Suprapubic skin (tissue), 4 donors: ENCODE results near the gene RSRC2. TPM values are rescaled to one million over a fixed set of nuclear protein-coding genes. Genes with fewer than 3 reads are reported as not detected.

Source experiments
- DNase-seq, 2 donors: peaks; one replicate each; pipeline ENCODE4 v3.0.0-alpha.2; 2019; ENCODE audit warnings: low spot score in 2 of 2
- H3K27ac ChIP-seq: fragments of 200-600 bp; sonication (generic); one replicate; pipeline ENCODE4 v1.5.1; 2019
- H3K27me3 ChIP-seq: fragments of 200-600 bp; sonication (generic); one replicate; pipeline ENCODE4 v1.5.1; 2019
- H3K36me3 ChIP-seq: fragments of 200-600 bp; sonication (generic); one replicate; pipeline ENCODE4 v1.5.1; 2019
- H3K4me1 ChIP-seq: fragments of 200-600 bp; sonication (generic); one replicate; pipeline ENCODE4 v1.5.1; 2019
- H3K4me3 ChIP-seq: fragments of 200-600 bp; sonication (generic); one replicate; pipeline ENCODE4 v1.5.1; 2019; ENCODE audit warnings: mild to moderate bottlenecking
- H3K9me3 ChIP-seq: fragments of 200-600 bp; sonication (generic); one replicate; pipeline ENCODE4 v1.5.1; 2019
- CTCF ChIP-seq, 2 donors: fragments of 200-600 bp in 1 of 2; fragments of 450-650 bp in 1 of 2; sonication (generic) in 1 of 2; IDR thresholded peaks; one replicate each; pipeline ENCODE4 v1.5.1; 2016 to 2019; ENCODE audit warnings: antibody characterized with exemption in 2 of 2, mild to moderate bottlenecking in 1 of 2, moderate library complexity in 1 of 2
- EP300 ChIP-seq: sonication (generic); formaldehyde crosslinking; IDR thresholded peaks from one replicate; pipeline ENCODE4 v1.6.1; 2017; ENCODE audit warnings: antibody characterized with exemption
- POLR2A ChIP-seq, 2 donors: fragments of 450-650 bp; IDR thresholded peaks; one replicate each; pipeline ENCODE4 v1.6.1; 2017; ENCODE audit warnings: antibody characterized with exemption in 2 of 2, mild to moderate bottlenecking in 2 of 2, moderate library complexity in 2 of 2
- POLR2AphosphoS5 ChIP-seq, 3 donors: sonication (generic); formaldehyde crosslinking; IDR thresholded peaks; one replicate each; pipeline ENCODE4 v1.6.1; 2017; ENCODE audit warnings: antibody characterized with exemption in 3 of 3
- WGBS: methylation state at CpG from one replicate; pipeline ENCODE4 v1.1.5; 2018; 5-methylcytosine and 5-hydroxymethylcytosine counted together
- total RNA-seq, 4 donors: library from RNA; depleted of rRNA; stranded (reverse); fragments of >200 nt; gene quantifications; one replicate each; pipeline ENCODE4 v1.1.0, GENCODE V29; 2016

The RSRC2 gene
- total RNA-seq, 4 donors from 2014 or later = 46.7 to 155 (median 53.5) TPM

GRCh38 chr12:122560138-122560537, 33.4 kb upstream of the RSRC2 start:
- WGBS = 100% methylated on average over 3 of the region's 3 CpGs
- Histone ChIP-seq H3K4me1 (no peaks in the 10 kb centered on the region), H3K27ac (no peak overlapping the region), H3K4me3 (no peak overlapping the region), H3K27me3 (no peaks in the 10 kb centered on the region), H3K9me3 (no peaks in the 10 kb centered on the region), H3K36me3 (peaks cover 53% of the 10 kb centered on the region)
- no peak for TF ChIP-seq EP300
- no peak for TF ChIP-seq POLR2A (IDR thresholded peaks at IDR 0.05)
- TF ChIP-seq POLR2AphosphoS5 (IDR thresholded peaks at IDR 0.05) = no peak
- TF ChIP-seq CTCF (IDR thresholded peaks at IDR 0.05) = no peak
- no peak for DNase-seq

- no peak overlapping the region for H3K4me3 ChIP-seq
- H3K9me3 ChIP-seq = no peaks in the 10 kb centered on the region
- WGBS = 98% methylated on average over 16 of the region's 16 CpGs
- no peaks in the 10 kb centered on the region for H3K27me3 ChIP-seq
- peaks cover 47% of the 10 kb centered on the region for H3K36me3 ChIP-seq
- no peak for DNase-seq
- H3K4me1 ChIP-seq = no peaks in the 10 kb centered on the region
- no peak for TF ChIP-seq CTCF (IDR thresholded peaks at IDR 0.05)
- no peak for TF ChIP-seq POLR2A (IDR thresholded peaks at IDR 0.05)
- no peak for TF ChIP-seq POLR2AphosphoS5 (IDR thresholded peaks at IDR 0.05)
- TF ChIP-seq EP300 = no peak
- no peak overlapping the region for H3K27ac ChIP-seq
These were observed 32.3 kb upstream of the RSRC2 start for GRCh38 chr12:122558745-122559641.

- TF ChIP-seq POLR2A (IDR thresholded peaks at IDR 0.05) = no peak
- no peak for TF ChIP-seq EP300
- no peak for TF ChIP-seq CTCF (IDR thresholded peaks at IDR 0.05)
- TF ChIP-seq POLR2AphosphoS5 (IDR thresholded peaks at IDR 0.05) = no peak
- Histone ChIP-seq H3K9me3 (no peaks in the 10 kb centered on the region), H3K4me3 (no peak overlapping the region), H3K27me3 (no peaks in the 10 kb centered on the region), H3K27ac (no peak overlapping the region), H3K4me1 (no peaks in the 10 kb centered on the region), H3K36me3 (peaks cover 49% of the 10 kb centered on the region)
- no peak for DNase-seq
- 87% methylated on average over 5 of the region's 5 CpGs for WGBS
These were observed 20.6 kb upstream of the RSRC2 start for GRCh38 chr12:122547330-122547729.

- H3K4me3 ChIP-seq = no peak overlapping the region
- DNase-seq = no peak
- H3K9me3 ChIP-seq = no peaks in the 10 kb centered on the region
- H3K36me3 ChIP-seq = peaks cover 41% of the 10 kb centered on the region
- H3K4me1 ChIP-seq = no peaks in the 10 kb centered on the region
- TF ChIP-seq CTCF (IDR thresholded peaks at IDR 0.05) (no peak), POLR2AphosphoS5 (IDR thresholded peaks at IDR 0.05) (no peak), EP300 (no peak), POLR2A (IDR thresholded peaks at IDR 0.05) (no peak)
- H3K27me3 ChIP-seq = no peaks in the 10 kb centered on the region
- no peak overlapping the region for H3K27ac ChIP-seq
- WGBS = 95% methylated on average over 2 of the region's 2 CpGs
These were observed 19.1 kb upstream of the RSRC2 start for GRCh38 chr12:122545855-122546254.

GRCh38 chr12:122544537-122544936, 17.8 kb upstream of the RSRC2 start:
- no peak for DNase-seq
- no peak overlapping the region for H3K4me3 ChIP-seq
- WGBS = 94% methylated on average over 2 of the region's 2 CpGs
- no peak for TF ChIP-seq EP300
- TF ChIP-seq POLR2AphosphoS5 (IDR thresholded peaks at IDR 0.05) = no peak
- TF ChIP-seq CTCF (IDR thresholded peaks at IDR 0.05) = no peak
- no peak for TF ChIP-seq POLR2A (IDR thresholded peaks at IDR 0.05)
- H3K27ac ChIP-seq = no peak overlapping the region
- no peaks in the 10 kb centered on the region for H3K4me1 ChIP-seq
- no peaks in the 10 kb centered on the region for H3K27me3 ChIP-seq
- no peaks in the 10 kb centered on the region for H3K9me3 ChIP-seq
- H3K36me3 ChIP-seq = peaks cover 43% of the 10 kb centered on the region
